ENCODE results near the gene PCDH19.
"Not testable (repeated sequence)": the region's sequence is repeated elsewhere in the genome, so short reads cannot be mapped to it uniquely, and the experiment has no call there.

Gene PCDH19, protein sequence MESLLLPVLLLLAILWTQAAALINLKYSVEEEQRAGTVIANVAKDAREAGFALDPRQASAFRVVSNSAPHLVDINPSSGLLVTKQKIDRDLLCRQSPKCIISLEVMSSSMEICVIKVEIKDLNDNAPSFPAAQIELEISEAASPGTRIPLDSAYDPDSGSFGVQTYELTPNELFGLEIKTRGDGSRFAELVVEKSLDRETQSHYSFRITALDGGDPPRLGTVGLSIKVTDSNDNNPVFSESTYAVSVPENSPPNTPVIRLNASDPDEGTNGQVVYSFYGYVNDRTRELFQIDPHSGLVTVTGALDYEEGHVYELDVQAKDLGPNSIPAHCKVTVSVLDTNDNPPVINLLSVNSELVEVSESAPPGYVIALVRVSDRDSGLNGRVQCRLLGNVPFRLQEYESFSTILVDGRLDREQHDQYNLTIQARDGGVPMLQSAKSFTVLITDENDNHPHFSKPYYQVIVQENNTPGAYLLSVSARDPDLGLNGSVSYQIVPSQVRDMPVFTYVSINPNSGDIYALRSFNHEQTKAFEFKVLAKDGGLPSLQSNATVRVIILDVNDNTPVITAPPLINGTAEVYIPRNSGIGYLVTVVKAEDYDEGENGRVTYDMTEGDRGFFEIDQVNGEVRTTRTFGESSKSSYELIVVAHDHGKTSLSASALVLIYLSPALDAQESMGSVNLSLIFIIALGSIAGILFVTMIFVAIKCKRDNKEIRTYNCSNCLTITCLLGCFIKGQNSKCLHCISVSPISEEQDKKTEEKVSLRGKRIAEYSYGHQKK (N-terminal part only)

DNA sequence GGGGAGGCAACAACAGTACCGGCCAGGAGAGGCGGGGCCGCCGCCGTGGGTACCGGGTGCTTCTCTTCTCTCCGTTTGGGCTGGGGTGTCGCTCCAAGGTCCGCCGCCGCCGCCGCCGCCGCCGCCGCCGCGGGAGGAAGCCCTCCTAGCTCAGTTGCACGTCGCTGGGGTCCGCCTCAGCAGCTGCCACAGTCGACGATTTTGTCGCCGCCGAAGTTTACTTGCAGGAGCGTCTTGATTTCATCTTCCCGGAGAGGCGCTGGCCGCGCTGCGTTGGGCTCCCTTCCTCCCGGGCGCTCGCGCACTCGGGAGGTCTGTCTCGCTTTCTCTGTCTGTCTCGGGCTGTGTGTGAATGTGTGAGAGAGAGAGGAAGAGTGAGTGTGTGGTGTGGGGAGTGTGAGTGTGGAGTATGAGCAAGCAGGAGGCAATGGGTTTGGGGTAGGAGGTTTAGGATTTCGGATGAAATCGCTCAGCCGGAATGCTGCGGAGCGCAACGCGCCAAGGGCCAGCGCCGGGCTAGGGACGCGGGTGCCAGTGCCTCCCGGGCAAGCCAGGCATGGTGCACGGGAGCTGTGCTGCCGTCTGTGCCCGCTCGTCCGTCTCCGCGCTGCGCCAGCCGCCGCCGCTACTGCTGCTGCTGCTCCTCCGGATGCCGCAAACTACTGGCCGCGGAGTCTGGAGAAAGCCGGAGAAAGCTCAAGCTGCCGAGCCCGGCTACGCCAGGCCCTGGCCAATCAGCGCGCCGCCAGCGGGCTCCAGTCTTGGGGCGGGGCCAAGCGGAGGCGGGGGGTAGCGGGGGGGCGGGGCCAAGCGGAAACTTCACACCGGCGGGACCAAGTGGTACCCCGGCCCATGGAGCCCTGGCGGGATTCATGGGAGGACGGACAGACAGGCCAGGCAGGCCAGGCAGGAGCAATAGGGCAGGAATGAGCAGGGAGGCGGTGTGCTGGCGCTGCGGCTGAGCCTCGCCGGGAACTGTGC lies at the start of gene PCDH19:
PCDH19 (minus strand) TSS at position 664 of the 981 bp plus-strand sequence. CDS start 1,676 bp downstream, outside the sequence.
- no peak for DNase-seq (ENCODE audit: low read depth in 2 of 2)

DNA sequence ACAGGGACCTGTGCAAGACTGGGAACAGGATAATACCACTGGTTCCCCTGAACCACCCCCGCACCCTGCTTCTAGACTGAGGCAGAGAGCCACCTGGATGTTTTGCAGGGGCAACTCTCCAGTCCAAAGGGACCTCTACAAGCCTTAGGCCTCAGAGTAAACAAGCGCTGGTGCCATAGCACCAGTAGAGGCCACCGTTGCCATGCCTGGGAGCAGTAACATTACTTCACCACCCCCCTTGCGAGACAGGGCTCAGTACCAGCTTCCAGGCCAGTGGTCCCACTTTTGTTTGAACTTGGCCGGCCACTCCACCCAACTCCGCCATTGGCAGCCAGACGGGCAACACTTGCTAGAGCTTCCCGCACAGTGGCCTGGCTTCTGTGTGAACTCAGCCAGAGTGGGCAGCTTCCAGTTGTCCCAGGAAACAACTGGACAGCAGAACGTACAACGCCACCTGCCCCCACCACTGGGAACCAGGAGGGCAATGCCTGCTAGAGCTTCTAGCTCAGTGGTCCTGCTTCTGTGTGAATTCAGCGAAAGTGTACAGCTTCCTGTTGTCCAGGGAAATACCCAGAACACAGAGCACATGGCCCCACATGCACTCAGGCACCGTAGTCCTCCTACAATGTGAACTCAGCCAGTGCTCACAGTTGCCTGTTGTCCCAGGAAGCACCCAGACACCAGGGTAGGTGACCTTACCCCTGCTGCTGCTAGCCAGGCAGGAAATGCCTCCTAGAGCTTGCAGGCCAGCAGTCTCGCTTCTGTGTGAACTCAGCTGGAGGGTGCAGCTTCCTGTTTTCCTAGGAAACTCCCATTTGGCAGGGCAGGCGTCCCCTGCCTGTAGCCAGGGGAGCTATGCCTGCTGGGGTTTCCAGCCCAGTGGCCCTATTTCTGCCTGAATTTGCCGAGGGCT lies 39.9 kb upstream of the PCDH19 start:
- no peak for DNase-seq (ENCODE audit: low read depth in 2 of 2)

DNA sequence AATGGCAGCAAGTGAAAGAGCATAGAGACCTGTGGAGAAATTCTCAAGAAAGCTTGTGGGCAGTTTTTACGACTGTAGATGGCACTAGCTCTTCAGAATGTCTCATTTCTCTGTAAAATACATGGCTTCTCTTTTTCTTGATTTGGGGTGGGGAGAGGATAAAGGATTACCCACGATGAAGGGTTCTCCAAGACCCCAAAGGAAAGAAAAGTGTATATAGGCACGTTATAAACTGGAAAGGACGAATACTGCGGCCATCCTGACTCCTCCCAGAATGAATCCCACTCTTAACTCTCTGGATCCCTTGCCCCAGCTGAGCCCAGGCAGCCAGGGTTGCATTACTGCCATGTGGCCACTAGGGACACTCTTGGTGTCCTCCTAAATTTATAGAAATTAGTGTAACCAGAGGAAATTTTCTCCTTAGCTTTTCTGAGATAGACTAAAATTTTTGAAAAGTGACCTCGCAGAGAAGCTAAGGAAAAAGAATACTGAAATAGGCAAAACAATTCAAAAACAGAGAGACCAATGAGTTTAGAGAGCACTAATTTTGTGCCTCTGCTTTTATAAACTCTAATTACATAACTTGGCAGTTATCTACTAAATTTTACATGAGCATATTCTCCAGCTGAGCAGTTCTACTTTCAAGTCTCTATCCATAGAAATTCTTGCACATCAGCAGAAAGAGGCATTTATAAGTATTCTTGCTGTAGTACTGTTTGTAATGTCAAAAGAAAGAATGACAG lies 37.8 kb upstream of the PCDH19 start:
- DNase-seq (ENCODE audit: low read depth in 2 of 2): no peak

DNA sequence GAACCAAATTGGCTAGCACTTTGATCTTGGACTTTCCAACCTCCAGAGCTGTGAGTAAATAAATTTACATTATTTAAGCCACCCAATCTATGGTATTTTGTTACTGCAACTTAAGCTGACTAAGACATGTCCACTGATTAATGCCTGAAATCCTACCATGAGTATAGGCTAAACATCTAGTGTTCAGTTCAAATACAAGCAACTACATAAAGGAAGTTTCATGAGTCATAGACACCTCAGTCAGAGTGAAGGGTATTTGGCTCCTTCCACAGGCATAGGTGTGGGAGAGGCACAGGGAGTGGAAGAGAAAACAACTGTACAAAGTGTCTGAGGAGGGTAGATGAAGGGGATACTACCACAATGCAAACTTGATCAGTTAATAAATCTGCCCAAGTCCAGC lies 35.5 kb upstream of the PCDH19 start:
- no peak for DNase-seq (ENCODE audit: low read depth in 2 of 2)

DNA sequence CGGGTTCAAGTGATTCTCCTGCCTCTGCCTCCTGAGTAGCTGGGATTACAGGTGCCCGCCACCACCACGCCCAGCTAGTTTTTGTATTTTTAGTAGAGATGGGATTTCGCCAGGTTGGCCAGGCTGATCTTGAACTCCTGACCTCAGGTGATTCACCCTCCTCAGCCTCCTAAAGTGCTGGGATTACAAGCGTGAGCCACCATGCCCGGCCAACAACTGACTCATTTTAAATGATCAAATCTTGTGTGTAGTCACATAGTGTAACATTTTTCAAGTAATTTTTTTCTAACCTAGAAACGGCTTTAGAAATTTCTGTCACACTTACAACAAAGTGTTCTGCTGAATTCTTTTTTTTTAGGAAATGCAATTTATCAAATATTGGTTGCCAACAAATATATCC lies 31.2 kb upstream of the PCDH19 start:
- DNase-seq (ENCODE audit: low read depth in 2 of 2): not testable (repeated sequence)

DNA sequence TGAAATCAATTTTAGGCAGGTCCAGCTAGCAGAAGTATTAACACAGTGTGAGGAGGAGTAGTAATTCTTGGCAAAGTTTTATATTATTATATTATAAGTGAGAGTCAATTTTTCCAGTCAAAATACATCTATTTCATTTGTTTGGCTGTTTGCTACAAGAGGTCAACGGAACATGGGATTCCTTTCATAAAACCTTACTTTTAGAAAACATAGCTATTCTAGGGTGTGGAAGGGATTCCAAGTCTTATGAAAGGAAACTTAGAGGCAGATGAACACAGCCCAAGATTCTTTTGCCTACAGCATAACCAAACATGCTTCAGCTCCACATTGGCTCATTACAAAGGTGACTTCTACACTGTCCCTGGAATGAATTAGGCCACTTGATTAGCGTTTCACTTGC lies 29.9 kb upstream of the PCDH19 start:
- DNase-seq (ENCODE audit: low read depth in 2 of 2): no peak

DNA sequence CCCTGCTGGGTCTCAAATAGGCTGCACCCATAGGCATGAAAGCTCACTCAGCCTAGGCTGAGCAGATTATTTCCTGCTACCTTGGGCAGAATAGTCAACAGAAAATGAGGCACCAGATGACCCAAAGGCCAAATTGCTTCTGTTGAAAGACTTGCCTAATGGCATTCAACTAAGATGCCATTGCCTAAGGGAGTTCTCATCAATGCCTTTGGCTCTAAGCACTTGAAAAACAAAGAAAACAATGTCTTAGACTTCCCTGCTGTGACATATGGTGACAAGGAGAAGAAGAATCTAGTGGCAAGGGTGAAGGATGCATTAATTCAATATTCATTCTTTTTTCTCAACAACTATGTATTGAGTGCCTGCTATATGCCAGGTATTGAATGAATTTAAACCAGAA lies 25.7 kb upstream of the PCDH19 start:
- DNase-seq (ENCODE audit: low read depth in 2 of 2): no peak

DNA sequence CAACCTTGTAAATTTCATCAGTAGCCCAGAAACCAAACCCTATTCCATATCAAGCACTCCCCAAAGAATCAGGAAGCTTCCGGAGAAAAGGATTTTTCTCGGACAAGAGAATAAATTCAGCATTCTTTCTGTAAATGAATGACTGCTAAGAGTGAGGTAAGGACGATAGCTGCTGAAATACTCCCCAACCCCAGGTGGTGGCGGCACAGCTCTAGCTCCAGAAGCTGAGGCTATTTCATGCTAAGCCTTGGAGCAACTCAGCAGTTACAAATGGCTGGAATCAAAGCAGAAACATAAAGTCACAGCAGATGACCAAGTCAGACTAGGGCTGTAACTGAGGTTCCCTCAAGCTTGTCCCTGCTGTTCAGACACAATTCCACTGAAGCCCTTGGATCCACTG lies 13.9 kb upstream of the PCDH19 start:
- DNase-seq (ENCODE audit: low read depth in 2 of 2): no peak

DNA sequence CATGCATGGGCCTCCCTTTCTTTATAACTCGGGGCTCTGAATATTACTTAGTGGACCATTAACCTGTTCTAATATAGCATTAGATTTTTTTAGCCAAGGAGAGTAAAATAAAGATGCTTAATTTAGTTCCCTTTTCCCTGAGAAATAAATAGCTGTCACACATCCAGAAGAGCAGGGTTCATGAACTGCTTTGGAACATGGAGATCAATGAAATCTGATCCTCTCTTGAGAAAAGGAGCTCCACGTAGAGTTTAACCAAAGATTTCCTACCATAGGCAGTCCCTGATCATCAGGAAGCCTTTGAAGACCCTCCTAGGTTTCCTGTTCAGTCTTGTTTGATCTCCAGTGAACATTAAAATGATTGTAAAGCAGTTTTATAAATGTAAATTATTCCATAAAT lies 8.5 kb upstream of the PCDH19 start:
- DNase-seq (ENCODE audit: low read depth in 2 of 2): no peak

DNA sequence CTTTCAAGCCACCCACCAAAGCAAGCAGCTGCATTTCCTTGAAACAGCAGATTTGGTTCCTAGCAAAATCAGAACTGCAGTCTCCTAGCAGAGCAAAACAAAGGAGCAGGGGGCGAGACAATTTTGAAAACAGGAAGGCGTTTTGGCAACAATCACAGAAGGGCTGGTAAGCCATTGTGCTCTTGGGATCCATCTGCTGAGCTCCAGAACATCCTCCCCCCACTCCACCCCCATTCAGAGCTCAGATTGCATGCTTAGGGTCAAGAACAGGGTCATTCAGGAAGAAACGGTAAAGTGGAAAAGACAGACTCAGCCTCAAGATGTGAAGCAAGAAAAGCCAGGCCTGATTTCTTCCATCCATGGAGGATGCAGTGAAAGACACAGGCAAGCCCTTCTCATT lies 7.6 kb upstream of the PCDH19 start:
- no peak for DNase-seq (ENCODE audit: low read depth in 2 of 2)

DNA sequence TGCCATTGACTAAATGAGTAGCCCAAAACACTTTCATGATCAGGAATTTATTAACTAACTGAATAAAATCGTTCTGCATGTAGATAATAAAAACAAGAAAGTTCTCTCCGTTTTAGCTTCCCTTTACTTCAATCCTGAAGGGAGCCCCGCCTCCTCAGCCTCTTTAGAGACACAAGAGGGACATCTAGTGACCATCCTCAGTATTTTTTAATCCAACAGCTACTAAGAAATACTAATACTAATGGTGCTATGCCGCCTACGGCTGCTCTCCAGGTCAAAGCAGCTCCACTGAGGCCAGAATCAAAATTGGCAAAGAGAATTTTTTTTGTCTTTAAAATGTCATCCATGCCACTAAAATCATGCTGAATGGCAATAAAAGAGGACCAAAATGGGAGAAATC lies 3.2 kb upstream of the PCDH19 start:
- no peak for DNase-seq (ENCODE audit: low read depth in 2 of 2)

DNA sequence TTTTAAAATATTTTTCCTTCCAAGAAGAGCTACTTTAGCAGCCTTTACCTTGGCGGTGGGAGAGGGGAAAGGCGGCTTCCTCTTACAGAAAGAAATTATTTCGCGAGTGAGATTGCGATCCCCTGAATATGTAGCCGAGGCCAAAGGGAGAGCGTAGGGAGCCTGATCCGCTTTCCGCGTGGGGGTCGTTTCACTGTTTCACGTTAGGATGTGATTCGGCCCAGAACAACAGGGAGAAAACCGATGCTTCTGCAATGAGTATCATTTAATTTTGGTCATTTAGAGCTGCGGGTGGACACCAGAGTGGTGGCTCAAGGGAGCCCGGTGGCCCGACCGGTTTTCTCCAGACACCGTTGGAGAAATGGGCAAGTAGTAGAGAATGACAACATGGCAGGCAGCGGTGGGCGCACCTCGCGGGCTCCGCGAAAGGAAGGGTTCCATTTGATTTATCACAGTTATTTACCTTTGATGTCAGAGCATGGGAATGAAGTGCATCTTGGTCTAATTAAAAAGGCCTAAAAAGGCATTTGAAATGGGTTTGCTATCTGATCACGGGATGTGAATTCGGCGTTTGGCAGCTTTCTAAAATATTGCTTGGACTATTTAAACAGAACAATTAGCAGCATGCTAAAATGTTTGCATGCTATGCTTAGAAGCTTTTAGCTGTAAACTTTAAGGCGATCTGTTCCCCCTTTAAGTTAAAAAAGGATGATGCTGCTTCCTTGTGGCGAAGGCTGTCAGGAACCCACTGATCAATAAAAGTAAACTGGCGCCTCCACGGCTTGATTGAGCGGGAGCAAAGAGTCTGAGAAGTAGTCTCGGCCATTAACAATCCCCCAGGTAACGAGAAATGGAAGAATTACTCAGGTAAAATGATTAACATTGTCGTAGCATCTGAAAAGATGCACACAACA lies 2.0 kb upstream of the PCDH19 start:
- DNase-seq (ENCODE audit: low read depth in 2 of 2): no peak

DNA sequence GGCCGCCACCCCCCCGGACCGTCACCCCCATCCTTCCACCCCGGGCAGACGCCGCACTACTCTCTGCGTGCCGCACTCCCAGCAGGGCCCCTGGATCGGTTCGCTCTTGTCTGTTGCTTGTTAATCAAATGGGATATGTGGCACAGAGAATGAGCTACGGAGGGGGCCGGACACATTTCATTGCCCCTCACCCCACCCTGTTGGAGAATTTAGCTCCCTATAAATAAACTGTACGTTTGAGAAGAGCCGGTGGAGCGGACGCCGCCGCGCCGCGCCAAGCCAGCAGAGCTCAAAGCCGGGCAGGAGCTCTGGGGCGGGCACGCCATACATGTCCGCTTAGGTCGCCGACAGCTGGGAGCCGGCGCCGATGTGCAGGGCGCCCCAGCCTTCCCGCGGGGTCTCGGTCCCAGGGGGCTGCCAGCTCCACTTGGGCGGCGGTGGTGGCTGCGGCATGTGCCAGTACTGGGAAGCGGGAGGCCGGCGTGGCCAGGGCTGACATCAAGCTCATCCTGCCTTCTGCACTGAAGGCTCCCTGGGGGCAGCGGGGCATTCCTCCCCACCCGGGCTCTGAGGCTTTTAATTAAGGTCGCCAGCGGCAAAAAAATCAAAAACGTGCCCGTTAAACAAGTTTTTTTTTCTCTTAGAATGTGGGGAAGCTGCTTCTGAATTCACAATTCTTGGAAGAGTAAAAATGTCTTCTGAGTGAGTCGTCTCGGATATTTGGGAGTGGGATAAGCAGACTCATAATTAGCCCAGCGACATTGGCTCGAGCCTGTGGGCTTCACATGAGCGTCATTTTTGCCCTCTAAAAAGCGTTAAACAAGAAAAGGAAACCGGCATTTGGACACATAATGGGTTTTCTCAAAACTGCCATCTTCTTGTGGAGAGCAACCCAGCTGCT lies 1.1 kb upstream of the PCDH19 start:
- no peak for DNase-seq (ENCODE audit: low read depth in 2 of 2)

DNA sequence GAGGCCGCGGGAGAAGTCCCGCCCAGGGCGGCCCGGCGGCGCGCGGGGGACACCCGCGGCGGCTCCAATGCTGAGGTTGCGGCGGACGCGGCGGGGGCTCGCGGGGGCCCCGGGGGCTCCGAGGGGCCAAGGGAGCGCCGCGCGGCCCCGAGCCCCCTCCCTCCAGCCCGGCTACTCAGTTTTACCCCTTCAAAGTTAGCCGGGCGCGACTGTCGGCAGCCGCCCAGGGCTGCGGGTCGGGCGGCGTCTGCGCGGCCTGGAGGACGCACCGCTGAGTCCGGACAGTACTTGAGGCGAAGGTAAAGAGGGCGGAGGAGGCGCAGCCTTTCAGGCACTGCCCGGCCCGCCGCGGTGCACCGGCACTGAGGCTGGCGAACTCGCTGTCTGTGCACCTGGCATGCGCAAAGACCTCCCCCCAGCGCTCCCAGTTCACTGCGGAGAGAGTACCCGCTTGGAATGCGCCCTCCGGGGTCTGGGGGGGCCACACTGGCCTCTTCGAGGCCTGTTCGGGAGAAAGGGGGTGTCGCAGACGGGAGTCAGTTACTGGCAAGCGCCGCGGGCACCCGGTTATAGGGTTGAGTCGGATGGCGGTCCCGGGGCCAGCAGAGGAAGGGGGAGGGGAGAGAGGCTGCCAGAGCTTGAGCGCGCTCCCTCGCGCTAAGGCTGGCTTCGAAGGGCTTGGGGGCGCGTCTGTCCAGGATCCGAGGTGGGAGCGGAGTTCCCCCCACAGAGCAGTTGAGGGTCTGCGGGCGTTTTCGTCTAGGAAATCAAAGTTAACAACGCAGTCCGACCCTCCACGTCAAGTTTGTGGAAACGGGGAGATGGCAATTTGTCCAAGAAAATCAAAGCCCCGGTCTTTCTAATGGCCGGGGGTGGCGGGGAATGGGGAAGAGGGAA lies 1.1 kb downstream of the PCDH19 start:
- no peak for DNase-seq (ENCODE audit: low read depth in 2 of 2)

DNA sequence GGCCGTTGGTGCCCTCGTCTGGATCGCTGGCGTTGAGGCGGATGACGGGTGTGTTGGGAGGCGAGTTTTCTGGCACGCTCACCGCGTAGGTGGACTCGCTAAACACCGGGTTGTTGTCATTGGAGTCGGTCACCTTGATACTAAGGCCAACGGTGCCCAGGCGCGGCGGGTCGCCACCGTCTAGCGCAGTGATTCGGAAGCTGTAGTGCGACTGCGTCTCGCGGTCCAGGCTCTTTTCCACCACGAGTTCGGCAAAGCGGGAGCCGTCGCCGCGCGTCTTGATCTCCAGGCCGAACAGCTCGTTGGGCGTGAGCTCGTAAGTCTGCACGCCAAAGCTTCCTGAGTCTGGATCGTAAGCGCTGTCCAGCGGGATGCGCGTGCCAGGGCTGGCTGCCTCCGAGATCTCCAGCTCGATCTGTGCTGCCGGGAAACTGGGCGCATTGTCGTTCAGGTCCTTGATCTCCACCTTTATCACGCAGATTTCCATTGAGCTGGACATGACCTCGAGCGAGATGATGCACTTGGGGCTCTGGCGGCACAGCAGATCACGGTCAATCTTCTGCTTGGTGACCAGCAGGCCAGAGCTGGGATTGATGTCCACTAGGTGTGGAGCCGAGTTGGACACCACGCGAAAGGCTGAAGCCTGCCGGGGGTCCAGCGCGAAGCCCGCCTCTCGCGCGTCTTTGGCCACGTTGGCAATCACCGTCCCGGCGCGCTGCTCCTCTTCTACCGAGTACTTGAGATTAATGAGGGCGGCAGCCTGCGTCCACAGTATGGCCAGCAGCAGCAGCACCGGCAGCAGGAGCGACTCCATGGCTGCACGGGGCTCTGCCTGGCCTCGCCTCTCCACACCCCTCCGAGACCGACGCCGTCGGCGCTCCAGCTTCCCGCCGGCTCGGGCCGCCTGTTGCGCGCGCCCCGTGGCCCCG lies 2.0 kb downstream of the PCDH19 start:
- no peak for DNase-seq (ENCODE audit: low read depth in 2 of 2)

Measured in stimulated activated CD4-positive, alpha-beta T cell treated with anti-CD3 and anti-CD28 coated beads, Interleukin-1b, Interleukin-23, amount 100 ng/mL, for 1 hour (primary cell).